ENCODE data around the gene APCS. TPM values are rescaled to one million over a fixed set of nuclear protein-coding genes. Genes with fewer than 3 reads are reported as not detected.

Gene APCS, protein sequence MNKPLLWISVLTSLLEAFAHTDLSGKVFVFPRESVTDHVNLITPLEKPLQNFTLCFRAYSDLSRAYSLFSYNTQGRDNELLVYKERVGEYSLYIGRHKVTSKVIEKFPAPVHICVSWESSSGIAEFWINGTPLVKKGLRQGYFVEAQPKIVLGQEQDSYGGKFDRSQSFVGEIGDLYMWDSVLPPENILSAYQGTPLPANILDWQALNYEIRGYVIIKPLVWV
- total RNA-seq, result not detected in 2 replicates

DNA sequence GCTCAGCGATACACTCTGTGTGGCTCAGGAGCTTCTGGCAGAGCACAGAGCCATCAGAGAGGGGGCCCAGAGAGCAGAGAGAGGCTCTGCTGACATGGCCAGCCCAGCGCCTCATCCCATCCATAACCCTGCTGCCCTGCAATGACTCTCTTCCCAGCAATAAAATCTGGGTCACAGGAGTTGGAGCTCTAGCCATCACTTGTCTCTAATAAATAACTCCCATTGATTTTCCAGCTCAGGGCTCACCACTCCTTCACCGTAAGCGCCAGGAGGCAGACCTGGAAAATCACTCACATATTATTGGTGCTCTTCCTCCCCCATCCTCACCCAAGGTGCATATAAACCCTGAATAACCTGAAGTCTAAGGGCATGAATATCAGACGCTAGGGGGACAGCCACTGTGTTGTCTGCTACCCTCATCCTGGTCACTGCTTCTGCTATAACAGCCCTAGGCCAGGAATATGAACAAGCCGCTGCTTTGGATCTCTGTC is at the start of gene APCS:
APCS (plus strand) TSS at position 366 of the 491 bp plus-strand sequence; CDS start at position 462, 96 bp downstream.
- Histone ChIP-seq H3K4me3 (ENCODE audit: insufficient read depth, low read length) (no peak within 1 kb of the TSS), H3K79me2 (ENCODE audit: insufficient read depth, low read length) (no peaks in the 10 kb centered on the region), H4K20me1 (ENCODE audit: insufficient read depth, low read length) (no peaks in the 10 kb centered on the region), H3K36me3 (ENCODE audit: insufficient read depth, low read length) (no peaks in the 10 kb centered on the region), H3K27ac (ENCODE audit: low read depth, low read length) (no peak within 1 kb of the TSS), H2AFZ (ENCODE audit: low read length) (no peak within 1 kb of the TSS), H3K4me1 (ENCODE audit: insufficient read depth, low read length) (no peaks in the 10 kb centered on the region), H3K4me2 (ENCODE audit: insufficient read depth, low read length) (no peak within 1 kb of the TSS), H3K9me3 (ENCODE audit: low read depth, low read length) (no peaks in the 10 kb centered on the region), H3K27me3 (ENCODE audit: insufficient read depth, low read length) (no peaks in the 10 kb centered on the region)
- DNase-seq (ENCODE audit: insufficient read length, low spot score, missing footprints), result no peak
- TF ChIP-seq, protein P1, sequence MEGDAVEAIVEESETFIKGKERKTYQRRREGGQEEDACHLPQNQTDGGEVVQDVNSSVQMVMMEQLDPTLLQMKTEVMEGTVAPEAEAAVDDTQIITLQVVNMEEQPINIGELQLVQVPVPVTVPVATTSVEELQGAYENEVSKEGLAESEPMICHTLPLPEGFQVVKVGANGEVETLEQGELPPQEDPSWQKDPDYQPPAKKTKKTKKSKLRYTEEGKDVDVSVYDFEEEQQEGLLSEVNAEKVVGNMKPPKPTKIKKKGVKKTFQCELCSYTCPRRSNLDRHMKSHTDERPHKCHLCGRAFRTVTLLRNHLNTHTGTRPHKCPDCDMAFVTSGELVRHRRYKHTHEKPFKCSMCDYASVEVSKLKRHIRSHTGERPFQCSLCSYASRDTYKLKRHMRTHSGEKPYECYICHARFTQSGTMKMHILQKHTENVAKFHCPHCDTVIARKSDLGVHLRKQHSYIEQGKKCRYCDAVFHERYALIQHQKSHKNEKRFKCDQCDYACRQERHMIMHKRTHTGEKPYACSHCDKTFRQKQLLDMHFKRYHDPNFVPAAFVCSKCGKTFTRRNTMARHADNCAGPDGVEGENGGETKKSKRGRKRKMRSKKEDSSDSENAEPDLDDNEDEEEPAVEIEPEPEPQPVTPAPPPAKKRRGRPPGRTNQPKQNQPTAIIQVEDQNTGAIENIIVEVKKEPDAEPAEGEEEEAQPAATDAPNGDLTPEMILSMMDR (IDR thresholded peaks at IDR 0.05; ENCODE audit: extremely low read depth, low read depth, low read length), result no peak

DNA sequence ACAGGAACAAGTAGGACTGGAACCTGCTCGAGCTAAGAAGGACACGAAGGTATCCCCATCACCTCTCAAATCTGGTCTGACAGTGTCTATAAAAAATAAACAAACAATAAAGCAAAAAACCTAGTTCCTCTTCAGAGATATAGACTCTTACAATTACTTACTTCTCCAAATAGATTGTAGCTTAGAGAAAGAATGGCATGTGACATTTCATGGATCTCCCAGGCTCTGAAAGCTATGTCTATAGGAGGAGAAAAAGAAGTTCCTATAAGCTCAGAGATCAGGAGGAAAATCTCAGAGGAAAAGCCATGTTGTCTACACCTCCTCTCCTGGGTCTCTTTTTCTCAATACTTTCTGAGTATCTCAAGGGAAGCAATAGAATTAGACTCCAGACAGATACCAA is 39.5 kb upstream of the APCS start:
- no peak for DNase-seq (ENCODE audit: insufficient read length, low spot score, missing footprints)
- no peak overlapping the region for H3K4me2 ChIP-seq (ENCODE audit: insufficient read depth, low read length)
- TF ChIP-seq, protein P1 (IDR thresholded peaks at IDR 0.05; ENCODE audit: extremely low read depth, low read depth, low read length), result no peak
- H3K4me1 ChIP-seq (ENCODE audit: insufficient read depth, low read length), result no peaks in the 10 kb centered on the region
- H3K27me3 ChIP-seq (ENCODE audit: insufficient read depth, low read length), result no peaks in the 10 kb centered on the region
- H3K27ac ChIP-seq (ENCODE audit: low read depth, low read length), result no peak overlapping the region
- no peak overlapping the region for H3K4me3 ChIP-seq (ENCODE audit: insufficient read depth, low read length)
- H4K20me1 ChIP-seq (ENCODE audit: insufficient read depth, low read length), result no peaks in the 10 kb centered on the region
- H3K36me3 ChIP-seq (ENCODE audit: insufficient read depth, low read length), result no peaks in the 10 kb centered on the region
- no peaks in the 10 kb centered on the region for H3K79me2 ChIP-seq (ENCODE audit: insufficient read depth, low read length)
- no peak overlapping the region for H2AFZ ChIP-seq (ENCODE audit: low read length)
- no peaks in the 10 kb centered on the region for H3K9me3 ChIP-seq (ENCODE audit: low read depth, low read length)

DNA sequence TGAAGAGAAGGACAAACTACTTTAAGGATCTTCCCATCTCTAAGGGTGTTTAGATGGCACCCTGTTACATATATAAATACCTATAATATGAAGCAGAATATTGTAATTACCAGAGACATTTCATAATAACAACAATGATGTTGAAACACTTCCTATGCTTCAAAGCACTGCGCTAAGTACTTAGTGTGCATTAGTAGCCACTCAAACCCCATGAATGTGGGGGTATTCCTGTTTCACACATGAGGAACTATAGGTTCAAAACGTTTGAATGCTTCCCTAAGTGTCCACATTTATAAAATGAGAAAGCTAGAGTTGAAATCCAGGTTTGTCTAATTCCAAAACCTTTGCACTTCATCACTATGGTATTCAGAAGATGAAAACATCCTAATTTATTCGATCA is 33.4 kb upstream of the APCS start:
- Histone ChIP-seq H3K4me3 (ENCODE audit: insufficient read depth, low read length) (no peak overlapping the region), H3K4me1 (ENCODE audit: insufficient read depth, low read length) (no peaks in the 10 kb centered on the region), H3K27me3 (ENCODE audit: insufficient read depth, low read length) (no peaks in the 10 kb centered on the region), H3K27ac (ENCODE audit: low read depth, low read length) (no peak overlapping the region), H3K79me2 (ENCODE audit: insufficient read depth, low read length) (no peaks in the 10 kb centered on the region), H3K4me2 (ENCODE audit: insufficient read depth, low read length) (no peak overlapping the region), H3K36me3 (ENCODE audit: insufficient read depth, low read length) (no peaks in the 10 kb centered on the region), H3K9me3 (ENCODE audit: low read depth, low read length) (no peaks in the 10 kb centered on the region), H4K20me1 (ENCODE audit: insufficient read depth, low read length) (no peaks in the 10 kb centered on the region), H2AFZ (ENCODE audit: low read length) (no peak overlapping the region)
- no peak for DNase-seq (ENCODE audit: insufficient read length, low spot score, missing footprints)
- TF ChIP-seq, protein P1 (IDR thresholded peaks at IDR 0.05; ENCODE audit: extremely low read depth, low read depth, low read length), result no peak

DNA sequence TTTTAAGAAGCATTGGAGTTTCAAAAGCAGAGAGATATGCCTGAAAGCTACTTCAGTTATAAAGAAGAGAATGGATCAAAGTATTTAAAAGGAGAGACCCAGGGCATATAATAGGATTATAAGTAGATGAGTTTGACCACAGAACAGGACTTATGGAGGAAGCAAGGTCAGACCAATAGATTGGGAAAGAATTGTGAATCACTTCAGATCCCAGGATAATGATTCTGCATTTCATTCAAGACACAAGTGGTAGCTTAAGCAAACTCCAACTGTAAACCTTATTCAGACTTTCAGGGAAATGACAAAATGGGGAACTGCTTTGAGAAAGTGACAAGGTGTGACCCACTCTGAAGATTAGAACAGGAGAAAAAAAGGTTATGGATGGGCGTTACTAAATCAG is 32.9 kb upstream of the APCS start:
- H3K27me3 ChIP-seq (ENCODE audit: insufficient read depth, low read length), result no peaks in the 10 kb centered on the region
- no peaks in the 10 kb centered on the region for H3K79me2 ChIP-seq (ENCODE audit: insufficient read depth, low read length)
- H4K20me1 ChIP-seq (ENCODE audit: insufficient read depth, low read length), result no peaks in the 10 kb centered on the region
- TF ChIP-seq, protein P1 (IDR thresholded peaks at IDR 0.05; ENCODE audit: extremely low read depth, low read depth, low read length), result no peak
- no peak overlapping the region for H2AFZ ChIP-seq (ENCODE audit: low read length)
- no peak overlapping the region for H3K4me3 ChIP-seq (ENCODE audit: insufficient read depth, low read length)
- no peaks in the 10 kb centered on the region for H3K36me3 ChIP-seq (ENCODE audit: insufficient read depth, low read length)
- H3K9me3 ChIP-seq (ENCODE audit: low read depth, low read length), result no peaks in the 10 kb centered on the region
- no peak overlapping the region for H3K4me2 ChIP-seq (ENCODE audit: insufficient read depth, low read length)
- no peaks in the 10 kb centered on the region for H3K4me1 ChIP-seq (ENCODE audit: insufficient read depth, low read length)
- H3K27ac ChIP-seq (ENCODE audit: low read depth, low read length), result no peak overlapping the region
- no peak for DNase-seq (ENCODE audit: insufficient read length, low spot score, missing footprints)
